Keratinocyte (primary cell): ENCODE measurements around the gene TFB1M.

Source experiments
- CTCF ChIP-seq, 3 experiments: IDR thresholded peaks in 1 of 3; conservative IDR thresholded peaks in 1 of 3; optimal IDR thresholded peaks in 1 of 3; 2 replicates in 2 of 3; 3 replicates in 1 of 3; pipeline versions ENCODE3 to v1.5.1; 2011; ENCODE audit warnings: low read length in 3 of 3, mild to moderate bottlenecking in 3 of 3, moderate library complexity in 2 of 3, control low read depth in 1 of 3, inconsistent platforms in 1 of 3; ENCODE audit not compliant: insufficient read depth in 2 of 3; ENCODE audit errors: extremely low read depth in 1 of 3
- EZH2 ChIP-seq: IDR thresholded peaks from one replicate; pipeline ENCODE4 v1.6.1; 2012; ENCODE audit warnings: inconsistent platforms, mild to moderate bottlenecking, low read length, moderate library complexity

- TF ChIP-seq CTCF (optimal IDR thresholded peaks at IDR 0.05 in 1 of 3, IDR thresholded peaks at IDR 0.05 in 1 of 3, conservative IDR thresholded peaks at IDR 0.05 in 1 of 3; ENCODE audit: extremely low read depth in 1 of 3, insufficient read depth in 2 of 3, low read length in 3 of 3) (no peak), EZH2 (no peak)
Observed at GRCh38 chr6:155219858-155220301, 94.4 kb downstream of the TFB1M start.
